ENCODE data around the gene MAPK8IP1. TPM values are rescaled to one million over a fixed set of nuclear protein-coding genes. Genes with fewer than 3 reads are reported as not detected.

The MAPK8IP1 gene
- polyA plus RNA-seq, 1 experiment = 8.7 TPM

- H3K36me3 ChIP-seq (ENCODE audit: control insufficient read depth, insufficient read depth, low read length) = no peaks in the 10 kb centered on the region; the same call in none of the 2 replicates
- ChIA-PET CTCF (interaction anchor here (1.1 to 3.9 kb wide), 2 partner anchors 14 to 63 kb away, joined by 3 to 11 read pairs; no protein-coding TSS in a partner anchor), POLR2A (no interaction called here)
- peaks cover 3% of the 10 kb centered on the region; the same call in 1 of the 2 replicates for H3K27me3 ChIP-seq (ENCODE audit: control insufficient read depth, insufficient read depth, low read length)
- DNase-seq (ENCODE audit: low read depth) = no peak
- no peak for TF ChIP-seq CTCF (IDR thresholded peaks at IDR 0.05; ENCODE audit: insufficient read depth, low read depth, low read length)
- H3K4me3 ChIP-seq (ENCODE audit: low read depth, low read length) = no peak overlapping the region
Measured at GRCh38 chr11:45886816-45887520, 1.5 kb downstream of the MAPK8IP1 start.

GRCh38 chr11:45887587-45887986 lies 2.1 kb downstream of the MAPK8IP1 start:
- ChIA-PET CTCF (interaction anchor here (0.5 to 3.9 kb wide), 3 partner anchors 15 to 62 kb away, joined by 3 to 11 read pairs (median 4); no protein-coding TSS in a partner anchor), POLR2A (no interaction called here)
- peaks cover 3% of the 10 kb centered on the region; the same call in 1 of the 2 replicates for H3K27me3 ChIP-seq (ENCODE audit: control insufficient read depth, insufficient read depth, low read length)
- H3K36me3 ChIP-seq (ENCODE audit: control insufficient read depth, insufficient read depth, low read length) = no peaks in the 10 kb centered on the region; the same call in 1 of the 2 replicates
- DNase-seq (ENCODE audit: low read depth) = no peak
- TF ChIP-seq CTCF (IDR thresholded peaks at IDR 0.05; ENCODE audit: insufficient read depth, low read depth, low read length) = no peak
- H3K4me3 ChIP-seq (ENCODE audit: low read depth, low read length) = no peak overlapping the region

GRCh38 chr11:45889555-45889954 lies 4.1 kb downstream of the MAPK8IP1 start:
- CTCF ChIA-PET = interaction anchor here (3.9 kb wide), 1 partner anchor 17 kb away, joined by 11 read pairs; no protein-coding TSS in a partner anchor
- H3K4me3 ChIP-seq (ENCODE audit: low read depth, low read length) = no peak overlapping the region
- TF ChIP-seq CTCF (IDR thresholded peaks at IDR 0.05; ENCODE audit: insufficient read depth, low read depth, low read length) = no peak
- no peaks in the 10 kb centered on the region for H3K36me3 ChIP-seq (ENCODE audit: control insufficient read depth, insufficient read depth, low read length)
- DNase-seq (ENCODE audit: low read depth) = no peak
- peaks cover 3% of the 10 kb centered on the region; the same call in 1 of the 2 replicates for H3K27me3 ChIP-seq (ENCODE audit: control insufficient read depth, insufficient read depth, low read length)
- POLR2A ChIA-PET = no interaction called here

GRCh38 chr11:45889966-45890365 lies 4.5 kb downstream of the MAPK8IP1 start:
- ChIA-PET CTCF (interaction anchor here (3.9 kb wide), 1 partner anchor 17 kb away, joined by 11 read pairs; no protein-coding TSS in a partner anchor), POLR2A (no interaction called here)
- TF ChIP-seq CTCF (IDR thresholded peaks at IDR 0.05; ENCODE audit: insufficient read depth, low read depth, low read length) = no peak
- no peak overlapping the region for H3K4me3 ChIP-seq (ENCODE audit: low read depth, low read length)
- peaks cover 3% of the 10 kb centered on the region; the same call in 1 of the 2 replicates for H3K27me3 ChIP-seq (ENCODE audit: control insufficient read depth, insufficient read depth, low read length)
- H3K36me3 ChIP-seq (ENCODE audit: control insufficient read depth, insufficient read depth, low read length) = no peaks in the 10 kb centered on the region
- no peak for DNase-seq (ENCODE audit: low read depth)

- no peak for TF ChIP-seq CTCF (IDR thresholded peaks at IDR 0.05; ENCODE audit: insufficient read depth, low read depth, low read length)
- CTCF ChIA-PET = interaction anchor here (1.4 kb wide), 1 partner anchor 18 kb away, joined by 3 read pairs; no protein-coding TSS in a partner anchor
- Histone ChIP-seq H3K36me3 (ENCODE audit: control insufficient read depth, insufficient read depth, low read length) (no peaks in the 10 kb centered on the region), H3K4me3 (ENCODE audit: low read depth, low read length) (no peak overlapping the region), H3K27me3 (ENCODE audit: control insufficient read depth, insufficient read depth, low read length) (peaks cover 3% of the 10 kb centered on the region)
- POLR2A ChIA-PET = no interaction called here
- no peak for DNase-seq (ENCODE audit: low read depth)
Measured at GRCh38 chr11:45890886-45891550, 5.6 kb downstream of the MAPK8IP1 start.
